ENCODE measurements around the gene P4HB. TPM values are rescaled to one million over a fixed set of nuclear protein-coding genes. Genes with fewer than 3 reads are reported as not detected.

Gene P4HB
- total and polyA plus RNA-seq, 2 donors (not counting 1 experiment from before 2014, with no cell fraction given), result 37.4 to 191 TPM

DNA sequence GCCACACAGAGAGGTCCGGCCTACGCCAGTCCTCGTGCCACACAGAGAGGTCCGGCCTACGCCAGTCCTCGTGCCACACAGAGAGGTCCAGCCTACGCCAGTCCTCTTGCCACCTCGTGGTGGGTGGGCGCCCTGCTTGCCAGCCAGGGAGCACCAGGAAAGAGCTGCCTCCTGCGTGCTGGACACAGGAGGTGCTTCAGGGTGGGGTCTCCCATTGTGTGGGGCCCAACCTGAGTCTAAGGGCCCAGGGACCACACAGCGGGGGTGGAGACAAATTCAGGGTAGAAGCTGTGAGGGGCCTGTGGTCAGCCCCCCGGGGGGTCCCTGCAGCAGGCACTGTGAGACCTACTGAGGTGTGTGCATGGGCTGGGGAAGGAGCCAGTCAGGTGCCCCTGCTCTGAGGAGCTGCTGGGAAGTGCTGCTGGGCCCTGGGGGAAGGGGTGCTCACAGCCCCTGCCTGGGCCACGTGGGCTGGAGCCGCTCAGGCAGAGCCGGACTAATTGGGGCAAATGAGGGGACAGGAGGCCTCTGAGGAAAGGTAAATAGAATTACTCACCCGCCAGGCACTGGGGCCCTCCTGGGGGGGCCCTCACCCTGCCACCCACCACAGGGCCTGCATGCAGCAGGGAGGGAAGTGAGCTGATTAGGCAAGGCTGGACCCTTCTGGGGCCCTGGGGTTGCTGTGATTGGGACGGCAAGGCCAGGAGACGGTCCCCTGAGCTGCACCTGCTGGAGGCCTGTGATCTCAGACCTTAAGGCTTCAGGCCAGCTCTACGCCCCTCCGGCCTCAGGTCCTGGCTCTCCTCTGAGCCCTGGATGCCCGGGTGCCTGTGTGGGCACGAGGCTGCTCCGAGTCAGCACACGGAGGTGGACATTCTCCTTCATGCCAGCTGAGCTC is 45.3 kb downstream of the P4HB start:
- no peaks in the 10 kb centered on the region for H3K4me1 ChIP-seq (ENCODE audit: control insufficient read depth in 2 of 2, insufficient read depth in 2 of 2, low read length in 2 of 2)
- no peak overlapping the region for H2AFZ ChIP-seq (ENCODE audit: insufficient read depth, low read depth, low read length, poor library complexity, severe bottlenecking)
- no peaks in the 10 kb centered on the region for H3K9me3 ChIP-seq (ENCODE audit: control extremely low read depth in 1 of 3, control insufficient read depth in 2 of 3, insufficient read depth in 1 of 3, low read length in 2 of 3)
- H3K9me3 Mint-ChIP-seq (ENCODE audit: insufficient read depth), result no peaks in the 10 kb centered on the region
- peaks cover 0 to under 1% (median 0%) of the 10 kb centered on the region in 4 experiments for H3K27me3 ChIP-seq (replicated peaks in 1 of 4; ENCODE audit: control extremely low read depth in 1 of 4, control insufficient read depth in 3 of 4, insufficient read depth in 4 of 4, low read length in 3 of 4)
- H3K27ac Mint-ChIP-seq, result no peak overlapping the region
- H3K27me3 Mint-ChIP-seq, result peaks cover 13% of the 10 kb centered on the region
- ChIA-PET CTCF (no interaction called here), POLR2A (no interaction called here)
- H3K4me3 Mint-ChIP-seq, result no peak overlapping the region
- H3K4me1 Mint-ChIP-seq, result no peaks in the 10 kb centered on the region
- 89% methylated on average over 21 of the region's 24 CpGs for WGBS (ENCODE audit: insufficient coverage)
- TF ChIP-seq EZH2 (IDR thresholded peaks at IDR 0.05; ENCODE audit: borderline replicate concordance, insufficient read depth, low read depth, low read length, poor library complexity, severe bottlenecking), result no peak
- TF ChIP-seq, protein P1, sequence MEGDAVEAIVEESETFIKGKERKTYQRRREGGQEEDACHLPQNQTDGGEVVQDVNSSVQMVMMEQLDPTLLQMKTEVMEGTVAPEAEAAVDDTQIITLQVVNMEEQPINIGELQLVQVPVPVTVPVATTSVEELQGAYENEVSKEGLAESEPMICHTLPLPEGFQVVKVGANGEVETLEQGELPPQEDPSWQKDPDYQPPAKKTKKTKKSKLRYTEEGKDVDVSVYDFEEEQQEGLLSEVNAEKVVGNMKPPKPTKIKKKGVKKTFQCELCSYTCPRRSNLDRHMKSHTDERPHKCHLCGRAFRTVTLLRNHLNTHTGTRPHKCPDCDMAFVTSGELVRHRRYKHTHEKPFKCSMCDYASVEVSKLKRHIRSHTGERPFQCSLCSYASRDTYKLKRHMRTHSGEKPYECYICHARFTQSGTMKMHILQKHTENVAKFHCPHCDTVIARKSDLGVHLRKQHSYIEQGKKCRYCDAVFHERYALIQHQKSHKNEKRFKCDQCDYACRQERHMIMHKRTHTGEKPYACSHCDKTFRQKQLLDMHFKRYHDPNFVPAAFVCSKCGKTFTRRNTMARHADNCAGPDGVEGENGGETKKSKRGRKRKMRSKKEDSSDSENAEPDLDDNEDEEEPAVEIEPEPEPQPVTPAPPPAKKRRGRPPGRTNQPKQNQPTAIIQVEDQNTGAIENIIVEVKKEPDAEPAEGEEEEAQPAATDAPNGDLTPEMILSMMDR (IDR thresholded peaks at IDR 0.05), result no peak
- H3K27ac ChIP-seq (ENCODE audit: low read length in 2 of 2), result no peak overlapping the region
- no peak overlapping the region for H3K4me2 ChIP-seq (replicated peaks; ENCODE audit: low read depth, low read length, poor library complexity, severe bottlenecking)
- no peak overlapping the region for H3K9ac ChIP-seq (ENCODE audit: low read length)
- no peak overlapping the region for H3K4me3 ChIP-seq (ENCODE audit: control extremely low read depth in 1 of 5, extremely low read depth in 1 of 5, insufficient read depth in 1 of 5, low read depth in 2 of 5, low read length in 4 of 5)
- DNase-seq (no peak), ATAC-seq (ENCODE audit: low read depth) (no peak)
- H3K79me2 ChIP-seq (ENCODE audit: control insufficient read depth, insufficient read depth, low read length), result no peaks in the 10 kb centered on the region
- intact Hi-C loops (cut with micrococcal nuclease), result no loop called here
- H3K36me3 ChIP-seq (replicated peaks in 1 of 2; ENCODE audit: control extremely low read depth in 1 of 2, control insufficient read depth in 1 of 2, extremely low read depth in 1 of 2, insufficient read depth in 2 of 2, low read length in 1 of 2), result no peaks in the 10 kb centered on the region
- no peaks in the 10 kb centered on the region for H4K20me1 ChIP-seq (ENCODE audit: control insufficient read depth, insufficient read depth, low read length, poor library complexity, severe bottlenecking)

Measured in B cell (primary cell).